Measurements from ENCODE around the gene EXOSC10.

DNA sequence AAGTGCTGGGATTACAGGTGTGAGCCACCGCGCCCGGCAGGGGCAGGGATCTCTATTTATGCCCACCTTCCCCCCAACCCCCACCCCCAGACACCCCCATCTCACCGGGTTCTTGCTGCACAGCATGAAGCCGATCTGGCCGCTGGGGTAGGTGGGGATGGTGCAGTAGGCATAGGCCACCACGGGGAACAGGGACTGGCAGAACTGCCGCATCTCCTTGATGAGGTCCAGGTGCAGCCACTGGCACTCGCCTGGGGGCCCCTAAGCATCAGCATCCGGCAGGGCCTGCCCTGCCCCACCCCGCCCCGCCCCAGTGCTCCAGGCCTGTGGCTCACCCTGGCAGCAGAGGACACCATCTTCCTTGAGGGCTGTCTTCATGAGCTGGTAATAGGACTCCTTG, 44.0 kb downstream of the EXOSC10 start:
- TF ChIP-seq SPI1 (IDR thresholded peaks at IDR 0.05; ENCODE audit: low read depth, low read length) (no peak), POLR2A (IDR thresholded peaks at IDR 0.05; ENCODE audit: low read depth, low read length) (no peak), POLR2AphosphoS5 (IDR thresholded peaks at IDR 0.05; ENCODE audit: low read depth, low read length) (no peak)

All from GM12891 (cell line).